ENCODE results near the gene RBM3.

RBM3 gene

GRCh38 chrX:48578661-48579128, 4.4 kb downstream of the RBM3 start:
- no peak for DNase-seq (ENCODE audit: low spot score)

GRCh38 chrX:48579259-48579658, 5.0 kb downstream of the RBM3 start:
- DNase-seq (ENCODE audit: low spot score): no peak

- no peak for DNase-seq (ENCODE audit: low spot score)
These were observed 6.4 kb downstream of the RBM3 start for GRCh38 chrX:48580662-48581061.

- DNase-seq (ENCODE audit: low spot score): no peak
These were observed 10.4 kb downstream of the RBM3 start for GRCh38 chrX:48584698-48585097.

- no peak for DNase-seq (ENCODE audit: low spot score)
These were observed 15.3 kb downstream of the RBM3 start for GRCh38 chrX:48589482-48590162.

GRCh38 chrX:48590203-48591103, 16.2 kb downstream of the RBM3 start:
- no peak for DNase-seq (ENCODE audit: low spot score)

GRCh38 chrX:48591255-48591791, 17.0 kb downstream of the RBM3 start:
- DNase-seq (ENCODE audit: low spot score): no peak

GRCh38 chrX:48592971-48593370, 18.7 kb downstream of the RBM3 start:
- DNase-seq (ENCODE audit: low spot score): no peak

- DNase-seq (ENCODE audit: low spot score): no peak
These were observed 21.6 kb downstream of the RBM3 start for GRCh38 chrX:48595929-48596328.

GRCh38 chrX:48597353-48598264, 23.3 kb downstream of the RBM3 start, which contains the start of gene WDR13:
Gene WDR13 (plus strand): TSS chrX:48597492. CDS start chrX:48597997, 505 bp downstream.
- peak; percentile 93 for DNase-seq (ENCODE audit: low spot score)

- DNase-seq (ENCODE audit: low spot score): no peak
These were observed 24.3 kb downstream of the RBM3 start for GRCh38 chrX:48598614-48599013.

GRCh38 chrX:48599341-48599740, 25.1 kb downstream of the RBM3 start:
- no peak for DNase-seq (ENCODE audit: low spot score)

GRCh38 chrX:48600226-48600625, 25.9 kb downstream of the RBM3 start:
- DNase-seq (ENCODE audit: low spot score): no peak

GRCh38 chrX:48601741-48602394, 27.6 kb downstream of the RBM3 start:
- no peak for DNase-seq (ENCODE audit: low spot score)

GRCh38 chrX:48604701-48605100, 30.4 kb downstream of the RBM3 start:
- no peak for DNase-seq (ENCODE audit: low spot score)

GRCh38 chrX:48606091-48606490, 31.8 kb downstream of the RBM3 start:
- DNase-seq (ENCODE audit: low spot score): no peak

- DNase-seq (ENCODE audit: low spot score): no peak
These were observed 37.4 kb downstream of the RBM3 start for GRCh38 chrX:48611703-48612102.

- no peak for DNase-seq (ENCODE audit: low spot score)
These were observed 39.3 kb downstream of the RBM3 start for GRCh38 chrX:48613502-48614160.

- no peak for DNase-seq (ENCODE audit: low spot score)
These were observed 42.3 kb downstream of the RBM3 start for GRCh38 chrX:48616576-48616975.

GRCh38 chrX:48617542-48618340, 43.5 kb downstream of the RBM3 start:
- DNase-seq (ENCODE audit: low spot score): no peak
